ENCODE results near the gene PCBD2.
A peak's percentile ranks its signal among the peaks of the same experiment; 100 is the strongest.
"Not testable (repeated sequence)": the region's sequence is repeated elsewhere in the genome, so short reads cannot be mapped to it uniquely, and the experiment has no call there.

PCBD2 gene

DNA sequence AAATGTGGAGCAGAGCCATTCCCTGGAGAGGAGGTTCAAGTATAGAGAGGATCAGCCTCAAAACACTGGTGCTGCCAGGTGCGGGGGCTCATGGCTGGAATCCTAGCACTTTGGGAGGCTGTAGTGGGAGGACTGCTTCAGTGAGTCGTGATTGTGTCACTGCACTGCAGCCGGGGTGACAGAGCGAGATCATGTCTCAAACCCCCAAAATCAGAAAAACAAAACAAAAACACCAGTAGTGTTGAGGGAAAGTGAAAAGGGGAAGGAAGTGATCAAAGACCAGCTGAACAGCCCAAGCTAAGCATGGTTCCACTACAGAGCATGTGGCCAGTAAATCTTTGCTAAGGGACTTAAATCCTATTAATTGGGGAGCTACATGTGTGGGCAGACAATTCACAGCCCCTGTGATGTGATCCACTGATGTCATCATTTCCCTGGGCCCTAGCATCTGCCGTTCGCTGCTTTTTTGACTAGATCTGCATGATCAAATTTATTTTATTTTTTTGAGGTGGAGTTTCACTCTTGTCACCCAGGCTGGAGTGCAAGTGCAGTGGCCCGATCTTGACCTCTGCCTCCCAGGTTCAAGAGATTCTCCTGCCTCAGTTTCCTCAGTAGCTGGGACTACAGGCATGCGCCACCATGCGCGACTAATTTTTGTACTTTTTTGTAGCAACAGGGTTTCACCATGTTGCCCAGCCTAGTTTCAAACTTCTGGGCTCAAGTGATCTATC, 2.7 kb upstream of the PCBD2 start:
- no peak overlapping the region for H2AFZ ChIP-seq (ENCODE audit: low read length)
- peaks cover 16% of the 10 kb centered on the region for H3K4me1 ChIP-seq (ENCODE audit: low read length)
- H3K27ac ChIP-seq (ENCODE audit: low read length) = peak overlapping the region; percentile 26; the same call in 1 of the 2 replicates
- H4K20me1 ChIP-seq (ENCODE audit: insufficient read depth, low read length) = no peaks in the 10 kb centered on the region
- H3K36me3 ChIP-seq (replicated peaks; ENCODE audit: insufficient read depth, low read length) = no peaks in the 10 kb centered on the region
- H3F3A ChIP-seq (ENCODE audit: insufficient read depth, low read length) = peaks cover 30% of the 10 kb centered on the region
- DNase-seq = no peak
- H3K4me2 ChIP-seq (ENCODE audit: low read depth, low read length) = peak overlapping the region; percentile 6; the same call in 1 of the 2 replicates
- H3K9me3 ChIP-seq (replicated peaks; ENCODE audit: insufficient read depth, low read length) = no peaks in the 10 kb centered on the region
- H3K27me3 ChIP-seq (replicated peaks; ENCODE audit: insufficient read depth, low read length) = no peaks in the 10 kb centered on the region
- TF ChIP-seq, protein P1, sequence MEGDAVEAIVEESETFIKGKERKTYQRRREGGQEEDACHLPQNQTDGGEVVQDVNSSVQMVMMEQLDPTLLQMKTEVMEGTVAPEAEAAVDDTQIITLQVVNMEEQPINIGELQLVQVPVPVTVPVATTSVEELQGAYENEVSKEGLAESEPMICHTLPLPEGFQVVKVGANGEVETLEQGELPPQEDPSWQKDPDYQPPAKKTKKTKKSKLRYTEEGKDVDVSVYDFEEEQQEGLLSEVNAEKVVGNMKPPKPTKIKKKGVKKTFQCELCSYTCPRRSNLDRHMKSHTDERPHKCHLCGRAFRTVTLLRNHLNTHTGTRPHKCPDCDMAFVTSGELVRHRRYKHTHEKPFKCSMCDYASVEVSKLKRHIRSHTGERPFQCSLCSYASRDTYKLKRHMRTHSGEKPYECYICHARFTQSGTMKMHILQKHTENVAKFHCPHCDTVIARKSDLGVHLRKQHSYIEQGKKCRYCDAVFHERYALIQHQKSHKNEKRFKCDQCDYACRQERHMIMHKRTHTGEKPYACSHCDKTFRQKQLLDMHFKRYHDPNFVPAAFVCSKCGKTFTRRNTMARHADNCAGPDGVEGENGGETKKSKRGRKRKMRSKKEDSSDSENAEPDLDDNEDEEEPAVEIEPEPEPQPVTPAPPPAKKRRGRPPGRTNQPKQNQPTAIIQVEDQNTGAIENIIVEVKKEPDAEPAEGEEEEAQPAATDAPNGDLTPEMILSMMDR (IDR thresholded peaks at IDR 0.05; ENCODE audit: low read length) = no peak
- TF ChIP-seq EZH2 (optimal IDR thresholded peaks at IDR 0.05; ENCODE audit: low read depth, low read length) (no peak), EZH2phosphoT487 (IDR thresholded peaks at IDR 0.05; ENCODE audit: low read length) (no peak)
- H3K9ac ChIP-seq (ENCODE audit: low read length) = no peak overlapping the region
- peaks cover 12% of the 10 kb centered on the region for H3K79me2 ChIP-seq (ENCODE audit: low read length)
- no peaks in the 10 kb centered on the region for H3K9me2 ChIP-seq (replicated peaks; ENCODE audit: insufficient read depth, low read length)
- H3K4me3 ChIP-seq (ENCODE audit: low read length) = no peak overlapping the region

DNA sequence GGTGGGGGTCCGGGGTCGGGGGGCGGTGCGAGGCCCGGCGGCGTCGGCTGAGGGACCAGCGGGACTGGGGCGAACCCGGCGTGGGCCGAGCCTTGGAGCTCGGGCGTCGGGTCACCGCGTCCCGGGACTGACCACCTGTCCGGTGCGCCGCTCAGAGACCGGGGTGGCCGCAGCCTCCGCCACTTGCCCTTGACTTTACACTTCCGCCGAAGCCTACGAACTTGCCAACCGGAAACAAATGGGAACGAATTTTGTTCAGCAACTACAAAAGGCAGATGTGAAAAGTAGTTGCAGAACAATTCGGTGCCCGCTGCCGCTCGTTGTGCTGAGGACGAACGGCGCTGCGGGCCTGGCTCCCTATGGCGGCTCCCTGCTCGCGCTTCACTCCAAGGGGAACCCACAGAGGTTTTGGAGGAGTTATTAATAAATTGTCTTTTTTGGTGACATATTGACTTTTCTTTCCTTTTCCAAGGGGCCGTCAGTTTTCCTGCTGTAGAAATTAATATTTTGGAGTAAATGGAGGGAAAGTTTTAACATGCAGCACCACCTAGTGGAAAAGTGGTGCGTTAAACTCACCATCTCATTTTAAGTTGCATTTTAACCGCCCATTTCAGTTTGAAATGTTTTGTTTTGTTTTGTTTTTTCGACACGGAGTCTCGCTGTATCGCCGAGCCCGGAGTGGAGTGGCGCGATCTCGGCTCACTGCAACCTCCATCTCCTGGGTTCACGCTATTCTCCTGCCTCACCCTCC, 490 bp downstream of the PCBD2 start:
- Histone ChIP-seq H3K79me2 (ENCODE audit: low read length) (peaks cover 12% of the 10 kb centered on the region), H3K9me2 (replicated peaks; ENCODE audit: insufficient read depth, low read length) (no peaks in the 10 kb centered on the region), H3K4me2 (ENCODE audit: low read depth, low read length) (peak overlapping the region; percentile 55; the same call in 1 of the 2 replicates), H3K36me3 (replicated peaks; ENCODE audit: insufficient read depth, low read length) (no peaks in the 10 kb centered on the region), H4K20me1 (ENCODE audit: insufficient read depth, low read length) (no peaks in the 10 kb centered on the region), H3F3A (ENCODE audit: insufficient read depth, low read length) (peaks cover 30% of the 10 kb centered on the region), H3K4me1 (ENCODE audit: low read length) (peaks cover 19% of the 10 kb centered on the region), H3K9ac (ENCODE audit: low read length) (peak overlapping the region; percentile 85), H3K27me3 (replicated peaks; ENCODE audit: insufficient read depth, low read length) (no peaks in the 10 kb centered on the region), H3K27ac (ENCODE audit: low read length) (peak overlapping the region; percentile 93), H3K9me3 (replicated peaks; ENCODE audit: insufficient read depth, low read length) (no peaks in the 10 kb centered on the region), H3K4me3 (ENCODE audit: low read length) (peak overlapping the region; percentile 83), H2AFZ (ENCODE audit: low read length) (peak overlapping the region; percentile 81)
- peak; percentile 78 for DNase-seq
- no peak for TF ChIP-seq EZH2phosphoT487 (IDR thresholded peaks at IDR 0.05; ENCODE audit: low read length)
- no peak for TF ChIP-seq EZH2 (optimal IDR thresholded peaks at IDR 0.05; ENCODE audit: low read depth, low read length)
- TF ChIP-seq, protein P1 (IDR thresholded peaks at IDR 0.05; ENCODE audit: low read length) = peak; percentile 77

DNA sequence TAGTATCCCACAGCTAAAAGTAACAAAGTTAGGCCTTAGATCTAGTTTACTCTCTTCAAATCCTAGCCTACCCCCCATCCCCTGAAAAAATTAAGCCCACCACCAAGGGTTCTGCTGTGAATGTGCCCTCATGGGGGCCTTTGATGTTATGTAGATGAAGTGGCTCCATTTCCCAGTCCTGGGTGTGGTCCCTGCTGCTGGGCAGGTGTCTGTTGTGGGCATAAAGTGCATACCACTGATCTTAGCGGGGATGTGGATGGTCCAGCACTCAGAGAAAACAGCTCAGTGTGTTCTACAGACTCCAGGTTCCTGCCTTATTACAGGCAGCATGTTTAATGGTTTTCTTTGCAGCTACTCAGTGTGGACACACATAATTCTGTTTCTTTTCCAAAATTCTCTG, 1.9 kb downstream of the PCBD2 start:
- Histone ChIP-seq H3K36me3 (replicated peaks; ENCODE audit: insufficient read depth, low read length) (no peaks in the 10 kb centered on the region), H3K27me3 (replicated peaks; ENCODE audit: insufficient read depth, low read length) (no peaks in the 10 kb centered on the region), H4K20me1 (ENCODE audit: insufficient read depth, low read length) (no peaks in the 10 kb centered on the region), H2AFZ (ENCODE audit: low read length) (no peak overlapping the region), H3K4me1 (ENCODE audit: low read length) (peaks cover 18% of the 10 kb centered on the region), H3K9me3 (replicated peaks; ENCODE audit: insufficient read depth, low read length) (no peaks in the 10 kb centered on the region), H3K9me2 (replicated peaks; ENCODE audit: insufficient read depth, low read length) (no peaks in the 10 kb centered on the region), H3F3A (ENCODE audit: insufficient read depth, low read length) (peaks cover 27% of the 10 kb centered on the region), H3K9ac (ENCODE audit: low read length) (no peak overlapping the region), H3K27ac (ENCODE audit: low read length) (no peak overlapping the region), H3K4me2 (ENCODE audit: low read depth, low read length) (no peak overlapping the region), H3K79me2 (ENCODE audit: low read length) (peaks cover 12% of the 10 kb centered on the region), H3K4me3 (ENCODE audit: low read length) (no peak overlapping the region)
- DNase-seq = no peak
- TF ChIP-seq EZH2 (optimal IDR thresholded peaks at IDR 0.05; ENCODE audit: low read depth, low read length) = no peak

DNA sequence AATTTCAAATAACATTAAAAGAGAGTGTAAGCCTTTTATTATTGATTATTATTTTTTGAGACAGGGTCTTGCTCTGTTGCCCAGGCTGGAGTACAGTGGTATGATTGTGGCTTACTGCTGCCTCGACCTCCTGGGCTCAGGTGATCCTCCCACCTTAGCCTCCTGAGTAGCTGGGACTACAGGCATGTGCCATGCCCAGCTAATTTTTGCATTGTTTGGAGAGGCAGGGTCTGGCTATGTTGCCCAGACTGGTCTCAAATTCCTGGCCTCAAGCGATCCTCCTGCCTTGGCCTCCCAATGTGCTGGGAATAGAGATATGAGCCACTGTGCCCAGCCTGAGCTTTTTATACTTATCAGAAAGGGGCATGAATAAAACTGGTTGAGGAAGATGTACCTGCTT, 5.8 kb downstream of the PCBD2 start:
- not testable (repeated sequence) for H3K27ac ChIP-seq (ENCODE audit: low read length); H3K4me2 ChIP-seq (ENCODE audit: low read depth, low read length); H3K9me2 ChIP-seq (replicated peaks; ENCODE audit: insufficient read depth, low read length); H3K4me1 ChIP-seq (ENCODE audit: low read length); H3F3A ChIP-seq (ENCODE audit: insufficient read depth, low read length); H3K9me3 ChIP-seq (replicated peaks; ENCODE audit: insufficient read depth, low read length); H4K20me1 ChIP-seq (ENCODE audit: insufficient read depth, low read length); H3K9ac ChIP-seq (ENCODE audit: low read length); H2AFZ ChIP-seq (ENCODE audit: low read length); H3K4me3 ChIP-seq (ENCODE audit: low read length); DNase-seq; H3K36me3 ChIP-seq (replicated peaks; ENCODE audit: insufficient read depth, low read length); H3K27me3 ChIP-seq (replicated peaks; ENCODE audit: insufficient read depth, low read length)
- H3K79me2 ChIP-seq (ENCODE audit: low read length) = peaks cover 11% of the 10 kb centered on the region
